H9 (cell line): ENCODE data around the gene SLC24A3. TPM values are rescaled to one million over a fixed set of nuclear protein-coding genes. Genes with fewer than 3 reads are reported as not detected.

Experiments
- DNase-seq: peaks from one replicate; pipeline ENCODE4 v3.0.0-alpha.2; 2017
- H2AFZ ChIP-seq: one replicate; pipeline ENCODE4 v1.6.1; 2013; ENCODE audit warnings: mild to moderate bottlenecking, low read length, control low read depth, moderate library complexity
- H2AK5ac ChIP-seq: 2 replicates; pipeline ENCODE4 v1.6.1; 2013; ENCODE audit warnings: low read length, control low read depth, mixed read lengths; ENCODE audit not compliant: insufficient read length
- H2BK120ac ChIP-seq: one replicate; pipeline ENCODE4 v1.6.1; 2013; ENCODE audit warnings: low read depth, mild to moderate bottlenecking, low read length, control low read depth, inconsistent platforms; ENCODE audit not compliant: poor library complexity, severe bottlenecking
- H2BK12ac ChIP-seq: 2 replicates; pipeline ENCODE4 v1.6.1; 2013; ENCODE audit warnings: low read length, control low read depth, mixed read lengths, low read depth; ENCODE audit not compliant: insufficient read length
- H2BK15ac ChIP-seq: 2 replicates; pipeline ENCODE4 v1.6.1; 2013; ENCODE audit warnings: low read depth, low read length, control low read depth
- H2BK20ac ChIP-seq: one replicate; pipeline ENCODE4 v1.6.1; 2013; ENCODE audit warnings: low read depth, mild to moderate bottlenecking, low read length, control low read depth, inconsistent platforms; ENCODE audit not compliant: poor library complexity, severe bottlenecking
- H2BK5ac ChIP-seq: 2 replicates; pipeline ENCODE4 v1.6.1; 2013; ENCODE audit warnings: low read length, control low read depth, mixed read lengths; ENCODE audit not compliant: insufficient read length
- H3K14ac ChIP-seq: 2 replicates; pipeline ENCODE4 v1.6.1; 2013; ENCODE audit warnings: low read length, control low read depth; ENCODE audit not compliant: insufficient read depth
- H3K18ac ChIP-seq: 2 replicates; pipeline ENCODE4 v1.6.1; 2013; ENCODE audit warnings: low read depth, mild to moderate bottlenecking, mixed read lengths, low read length, control low read depth; ENCODE audit not compliant: insufficient read length
- H3K23ac ChIP-seq: 2 replicates; pipeline ENCODE4 v1.6.1; 2013; ENCODE audit warnings: low read length, control low read depth, mixed read lengths, low read depth; ENCODE audit not compliant: insufficient read length
- H3K23me2 ChIP-seq: 2 replicates; pipeline ENCODE4 v1.6.1; 2013; ENCODE audit warnings: low read depth, mild to moderate bottlenecking, mixed read lengths, low read length, control low read depth; ENCODE audit not compliant: insufficient read length, poor library complexity, severe bottlenecking
- H3K27ac ChIP-seq: 2 replicates; pipeline ENCODE4 v1.5.1; 2013; ENCODE audit warnings: low read length, control low read depth, mixed read lengths, low read depth; ENCODE audit not compliant: insufficient read length
- H3K27me3 ChIP-seq: 2 replicates; pipeline ENCODE4 v1.6.1; 2013; ENCODE audit warnings: low read length, control low read depth, inconsistent platforms; ENCODE audit not compliant: insufficient read depth
- H3K4ac ChIP-seq: 2 replicates; pipeline ENCODE4 v1.6.1; 2013; ENCODE audit warnings: low read depth, mild to moderate bottlenecking, control low read depth, inconsistent platforms, low read length, moderate library complexity
- H3K4me1 ChIP-seq: 2 replicates; pipeline ENCODE4 v1.6.1; 2013; ENCODE audit warnings: low read length, control low read depth, inconsistent platforms; ENCODE audit not compliant: insufficient read depth
- H3K4me2 ChIP-seq: 2 replicates; pipeline ENCODE4 v1.6.1; 2013; ENCODE audit warnings: low read length, control low read depth, mixed read lengths; ENCODE audit not compliant: insufficient read length, insufficient read depth
- H3K56ac ChIP-seq: 2 replicates; pipeline ENCODE4 v1.6.1; 2013; ENCODE audit warnings: low read depth, mild to moderate bottlenecking, mixed read lengths, low read length, control low read depth; ENCODE audit not compliant: insufficient read length
- H3K79me1 ChIP-seq: 2 replicates; pipeline ENCODE4 v1.6.1; 2013; ENCODE audit warnings: low read depth, mild to moderate bottlenecking, moderate library complexity, low read length, control low read depth, inconsistent platforms; ENCODE audit not compliant: insufficient read depth, poor library complexity, severe bottlenecking
- H3K79me2 ChIP-seq: 2 replicates; pipeline ENCODE4 v1.6.1; 2013; ENCODE audit warnings: low read length, control low read depth, inconsistent platforms; ENCODE audit not compliant: insufficient read depth
- H3K9ac ChIP-seq: 2 replicates; pipeline ENCODE4 v1.6.1; 2013; ENCODE audit warnings: low read length, control low read depth, mixed read lengths; ENCODE audit not compliant: insufficient read length; ENCODE audit errors: extremely low read depth
- H3K9me3 ChIP-seq: one replicate; pipeline ENCODE4 v1.6.1; 2013; ENCODE audit warnings: low read depth, low read length, inconsistent platforms; ENCODE audit not compliant: control insufficient read depth
- H3T11ph ChIP-seq: one replicate; pipeline ENCODE4 v1.6.1; 2013; ENCODE audit warnings: mild to moderate bottlenecking, low read length, control low read depth, inconsistent platforms
- H4K20me1 ChIP-seq: one replicate; pipeline ENCODE4 v1.6.1; 2013; ENCODE audit not compliant: control insufficient read depth, insufficient read length, insufficient read depth
- H4K5ac ChIP-seq: 2 replicates; pipeline ENCODE4 v1.6.1; 2013; ENCODE audit warnings: low read depth, mild to moderate bottlenecking, mixed read lengths, low read length, control low read depth; ENCODE audit not compliant: insufficient read length
- H4K8ac ChIP-seq: replicated peaks from 2 replicates; pipeline ENCODE4 v1.6.1; 2013; ENCODE audit warnings: low read length, control low read depth, mixed read lengths, low read depth; ENCODE audit not compliant: insufficient read length
- H4K91ac ChIP-seq: 2 replicates; pipeline ENCODE4 v1.6.1; 2013; ENCODE audit warnings: low read depth, mild to moderate bottlenecking, moderate library complexity, mixed read lengths, low read length, control low read depth; ENCODE audit not compliant: insufficient read length
- H3K27ac Mint-ChIP-seq, 3 experiments: 2 replicates in 2 of 3; 3 replicates in 1 of 3; pipeline ENCODE4 v1.8.0; 2020 to 2021; ENCODE audit warnings: mixed read lengths in 3 of 3, mild to moderate bottlenecking in 1 of 3, moderate library complexity in 1 of 3
- H3K27me3 Mint-ChIP-seq: 2 replicates; pipeline ENCODE4 v1.8.0; 2021; ENCODE audit warnings: low read depth, mild to moderate bottlenecking, moderate library complexity, mixed read lengths
- H3K36me3 Mint-ChIP-seq, 3 experiments: 2 replicates in 2 of 3; 3 replicates in 1 of 3; pipeline ENCODE4 v1.8.0; 2020 to 2021; ENCODE audit warnings: low read depth in 3 of 3, mixed read lengths in 3 of 3; ENCODE audit not compliant: insufficient read depth in 1 of 3
- H3K4me1 Mint-ChIP-seq, 2 experiments: 2 replicates each; pipeline ENCODE4 v1.8.0; 2020; ENCODE audit warnings: mixed read lengths in 2 of 2
- H3K4me3 Mint-ChIP-seq, 2 experiments: 2 replicates in 1 of 2; 3 replicates in 1 of 2; pipeline ENCODE4 v1.8.0; 2020 to 2021; ENCODE audit warnings: mild to moderate bottlenecking in 2 of 2, mixed read lengths in 2 of 2, moderate library complexity in 1 of 2
- H3K9me3 Mint-ChIP-seq, 2 experiments: 2 replicates in 1 of 2; 3 replicates in 1 of 2; pipeline ENCODE4 v1.8.0; 2020; ENCODE audit warnings: mild to moderate bottlenecking in 2 of 2, mixed read lengths in 2 of 2, moderate library complexity in 1 of 2
- CTCF ChIP-seq: fragments of 200-600 bp; sonication (generic); conservative IDR thresholded peaks from 3 replicates; pipeline ENCODE4 v1.8.0; 2021; ENCODE audit warnings: antibody characterized with exemption, mild to moderate bottlenecking
- WGBS: extraction: QIAGEN DNeasy Blood & Tissue Kit; methylation state at CpG from one replicate; pipeline ENCODE4 v1.1.7; 2013; ENCODE audit warnings: missing lambda C conversion rate, low lambda C conversion rate, mixed read lengths; ENCODE audit not compliant: insufficient read length; ENCODE audit errors: extremely low coverage; 5-methylcytosine and 5-hydroxymethylcytosine counted together
- total RNA-seq: library from RNA; stranded (reverse); gene quantifications from 2 replicates; pipeline ENCODE4 v1.2.1, GENCODE V29; 2021

SLC24A3 gene
- total RNA-seq, 1 experiment from 2014 or later = 0.83 TPM

- H3K79me2 ChIP-seq = no peaks in the 10 kb centered on the region
- no peak overlapping the region for H3K27ac ChIP-seq
- H3K56ac ChIP-seq = no peak overlapping the region
- Mint-ChIP-seq H3K9me3 (no peaks in the 10 kb centered on the region; a peak in 1 of 5 replicates), H3K4me3 (no peak overlapping the region), H3K27ac (no peak overlapping the region; a peak in 1 of 7 replicates), H3K27me3 (no peaks in the 10 kb centered on the region; the same call in 1 of the 2 replicates), H3K36me3 (no peaks in the 10 kb centered on the region), H3K4me1 (peaks cover 7 to 19% of the 10 kb centered on the region in 2 experiments)
- H2AFZ ChIP-seq = no peak overlapping the region
- H2BK5ac ChIP-seq = no peak overlapping the region
- no peak overlapping the region for H3K23ac ChIP-seq
- no peak overlapping the region for H3K4ac ChIP-seq
- H3T11ph ChIP-seq = no peak overlapping the region
- H3K27me3 ChIP-seq = no peaks in the 10 kb centered on the region
- no peak overlapping the region for H3K18ac ChIP-seq
- H3K79me1 ChIP-seq = no peaks in the 10 kb centered on the region
- H4K20me1 ChIP-seq = no peaks in the 10 kb centered on the region
- no peak overlapping the region for H2BK120ac ChIP-seq
- H4K5ac ChIP-seq = no peak overlapping the region
- no peak overlapping the region for H3K9ac ChIP-seq
- H3K4me2 ChIP-seq = no peak overlapping the region
- no peak overlapping the region for H3K14ac ChIP-seq
- H4K91ac ChIP-seq = no peak overlapping the region
- H2BK12ac ChIP-seq = no peak overlapping the region
- no peak overlapping the region for H2BK15ac ChIP-seq
- no peak overlapping the region for H2AK5ac ChIP-seq
- no CpG with 5 or more reads among the region's 6 CpGs for WGBS
- DNase-seq = no peak
- no peak overlapping the region for H2BK20ac ChIP-seq
- no peak for TF ChIP-seq CTCF
- no peak overlapping the region for H4K8ac ChIP-seq
- H3K9me3 ChIP-seq = no peaks in the 10 kb centered on the region
- H3K4me1 ChIP-seq = no peaks in the 10 kb centered on the region
- no peaks in the 10 kb centered on the region for H3K23me2 ChIP-seq
These were observed 330.7 kb downstream of the SLC24A3 start for GRCh38 chr20:19543101-19543500.
